Right cardiac atrium (tissue), 5 donors: ENCODE results near the gene PGBD1. TPM values are rescaled to one million over a fixed set of nuclear protein-coding genes. Genes with fewer than 3 reads are reported as not detected.
A peak's percentile ranks its signal among the peaks of the same experiment; 100 is the strongest.
"Not testable (repeated sequence)": the region's sequence is repeated elsewhere in the genome, so short reads cannot be mapped to it uniquely, and the experiment has no call there.

Experiments used
- ATAC-seq, 2 donors: fragments of 200-7000 bp; cut with Tn5 transposase; one replicate each; pipeline versions ENCODE4 v1.8.0 to v1.9.1; 2020; ENCODE audit warnings: moderate library complexity in 2 of 2, mild to moderate bottlenecking in 1 of 2
- DNase-seq, 3 donors: peaks; one replicate each; pipeline ENCODE4 v3.0.0-alpha.2; 2020
- H3K27ac ChIP-seq: one replicate; pipeline ENCODE4 v1.5.1; 2013; ENCODE audit warnings: mild to moderate bottlenecking, low read length, control low read depth, moderate library complexity
- H3K27me3 ChIP-seq: one replicate; pipeline ENCODE4 v1.6.1; 2013; ENCODE audit not compliant: control insufficient read depth, insufficient read depth
- H3K4me1 ChIP-seq: one replicate; pipeline ENCODE4 v1.6.1; 2013; ENCODE audit warnings: low read length; ENCODE audit not compliant: control insufficient read depth, insufficient read depth
- H3K4me3 ChIP-seq: one replicate; pipeline ENCODE4 v1.5.1; 2013; ENCODE audit warnings: low read length, control low read depth
- H3K9me3 ChIP-seq: one replicate; pipeline ENCODE4 v1.6.1; 2013; ENCODE audit warnings: low read length; ENCODE audit not compliant: control insufficient read depth
- WGBS: extraction: QIAGEN DNeasy Blood & Tissue Kit; methylation state at CpG from one replicate; pipeline ENCODE4 v1.1.7; 2013; 5-methylcytosine and 5-hydroxymethylcytosine counted together
- intact Hi-C, 4 donors: fragments of 100-400 bp; cut with DNase I; formaldehyde crosslinking; loops; one replicate each; pipeline versions ENCODE4 v1.11.0 to v1.14.0; 2022 to 2023
- polyA plus RNA-seq: library from polyadenylated mRNA; stranded (reverse); fragments of 200-250 nt; gene quantifications from one replicate; pipeline ENCODE4 v1.2.3, GENCODE V29; 2013
- total RNA-seq, 4 donors: library from RNA; stranded (reverse); fragmentation: NEBNext Ultra II Directional; extraction: Animal tissue kit (Norgen Biotek cat#: 25700); gene quantifications; one replicate each; pipeline ENCODE4 v1.2.1, GENCODE V29; 2021
- donor health status: healthy with polysubstance abuse.
- donor health status: DM: no; HTN: yes; CAD: no.
- donor health status: DM: no; HTN: no; CAD: no.
- donor health status: DM: no; HTN: yes; CAD: no; lungs with severe emphysema.
- donor health status: DM: yes; HTN: yes; CAD: no.

Gene PGBD1
- total and polyA plus RNA-seq, 5 donors, result 2.3 to 3.6 (median 3.2) TPM

DNA sequence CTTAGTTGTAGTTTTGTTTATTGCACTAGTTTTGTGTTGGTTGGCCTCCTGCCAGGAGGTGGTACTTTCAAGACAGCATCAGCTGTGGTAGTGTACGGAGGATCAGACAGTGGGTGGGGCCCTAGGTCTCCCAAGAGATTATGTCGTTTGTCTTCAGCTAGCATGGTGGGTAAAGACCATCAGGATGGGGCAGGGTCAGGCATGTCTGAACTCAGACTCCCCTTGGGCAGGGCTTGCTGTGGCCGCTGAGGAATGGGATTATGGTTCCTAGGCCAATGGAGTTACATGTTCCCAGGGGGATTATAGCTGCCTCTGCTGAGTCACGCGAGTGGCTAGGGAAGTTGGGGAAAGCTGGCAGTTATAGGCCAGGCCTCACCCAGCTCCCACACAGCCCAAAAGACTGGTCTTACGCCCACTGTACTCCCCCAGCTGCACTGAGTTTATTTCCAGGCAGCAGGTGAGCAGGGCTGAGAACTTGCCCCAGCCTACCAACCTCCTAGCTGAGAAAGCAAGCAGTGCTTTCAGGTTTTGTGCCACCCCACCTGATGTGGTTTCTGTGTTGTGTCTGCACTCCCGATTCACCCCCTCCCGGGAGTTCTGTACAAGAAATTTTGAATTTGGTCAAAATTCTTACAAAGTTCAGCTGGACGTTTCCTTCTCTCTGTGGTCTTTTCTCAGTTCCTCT, 29.9 kb downstream of the PGBD1 start:
- Histone ChIP-seq H3K4me1 (no peaks in the 10 kb centered on the region), H3K27me3 (no peaks in the 10 kb centered on the region), H3K4me3 (no peak overlapping the region), H3K27ac (no peak overlapping the region), H3K9me3 (no peaks in the 10 kb centered on the region)
- whole genome bisulfite sequencing, result 85% methylated on average over 9 of the region's 9 CpGs
- DNase-seq, result no peak
- intact Hi-C loops, result no loop called here
- ATAC-seq, result no peak

- ATAC-seq (no peak), DNase-seq (peak in 1 of 3 donors; percentile 48)
- Histone ChIP-seq H3K27ac (no peak overlapping the region), H3K27me3 (no peaks in the 10 kb centered on the region), H3K4me1 (no peaks in the 10 kb centered on the region), H3K9me3 (no peaks in the 10 kb centered on the region), H3K4me3 (no peak overlapping the region)
- intact Hi-C loops, result no loop called here
- WGBS, result 89% methylated on average over 23 of the region's 23 CpGs
Measured at GRCh38 chr6:28312939-28313338, 31.6 kb downstream of the PGBD1 start.

DNA sequence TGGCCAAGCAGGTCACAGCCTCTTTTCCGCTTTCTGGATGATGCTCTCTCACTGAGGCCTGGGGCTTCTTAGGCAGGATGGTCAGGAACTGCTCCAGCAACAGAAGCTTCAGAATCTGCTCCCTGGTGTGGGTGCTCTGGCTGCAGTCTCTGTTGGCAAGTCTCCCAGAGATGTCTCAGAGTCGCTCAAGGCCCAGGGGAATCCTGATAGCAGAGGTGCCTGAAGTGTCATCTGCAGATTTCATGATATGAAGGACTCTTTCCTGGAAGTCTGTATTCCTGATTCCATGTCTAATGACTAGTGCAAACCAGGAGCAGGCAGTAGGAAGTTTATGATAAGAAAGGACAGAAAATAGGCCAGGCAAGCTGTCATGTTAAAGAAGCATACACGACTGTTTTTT, 34.3 kb downstream of the PGBD1 start:
- Histone ChIP-seq H3K4me3 (no peak overlapping the region), H3K4me1 (no peaks in the 10 kb centered on the region), H3K9me3 (no peaks in the 10 kb centered on the region), H3K27ac (no peak overlapping the region), H3K27me3 (no peaks in the 10 kb centered on the region)
- WGBS, result 50% methylated on average over 3 of the region's 3 CpGs
- ATAC-seq (no peak), DNase-seq (no peak)
- intact Hi-C loops, result no loop called here

DNA sequence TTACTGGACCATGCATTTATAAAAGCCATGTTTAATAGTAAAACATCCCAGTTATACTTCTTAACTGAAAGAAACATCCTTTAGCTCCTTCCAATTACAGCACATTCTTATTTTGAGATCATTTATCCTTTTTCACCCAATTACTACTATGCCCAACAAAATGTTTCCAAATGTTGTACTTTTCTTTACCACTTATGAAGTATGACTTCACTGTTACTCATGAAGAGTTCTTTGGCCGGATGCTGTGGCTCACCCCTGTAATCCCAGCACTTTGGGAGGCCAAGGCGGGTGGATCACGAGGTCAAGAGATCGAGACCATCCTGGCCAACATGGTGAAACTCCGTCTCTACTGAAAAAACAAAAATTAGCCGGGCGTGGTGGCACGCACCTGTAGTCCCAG, 36.5 kb downstream of the PGBD1 start:
- WGBS, result 94% methylated on average over 8 of the region's 8 CpGs
- H3K9me3 ChIP-seq, H3K27me3 ChIP-seq, intact Hi-C loops, ATAC-seq, H3K4me3 ChIP-seq, H3K27ac ChIP-seq, DNase-seq, H3K4me1 ChIP-seq: not testable (repeated sequence)

GRCh38 chr6:28322661-28323060, 41.3 kb downstream of the PGBD1 start:
- intact Hi-C loops, result no loop called here
- DNase-seq (no peak), ATAC-seq (no peak)
- no peak overlapping the region for H3K4me3 ChIP-seq
- H3K27ac ChIP-seq, result no peak overlapping the region
- H3K27me3 ChIP-seq, result no peaks in the 10 kb centered on the region
- WGBS, result 92% methylated on average over 3 of the region's 3 CpGs
- H3K9me3 ChIP-seq, result peaks cover 10% of the 10 kb centered on the region
- H3K4me1 ChIP-seq, result no peaks in the 10 kb centered on the region

DNA sequence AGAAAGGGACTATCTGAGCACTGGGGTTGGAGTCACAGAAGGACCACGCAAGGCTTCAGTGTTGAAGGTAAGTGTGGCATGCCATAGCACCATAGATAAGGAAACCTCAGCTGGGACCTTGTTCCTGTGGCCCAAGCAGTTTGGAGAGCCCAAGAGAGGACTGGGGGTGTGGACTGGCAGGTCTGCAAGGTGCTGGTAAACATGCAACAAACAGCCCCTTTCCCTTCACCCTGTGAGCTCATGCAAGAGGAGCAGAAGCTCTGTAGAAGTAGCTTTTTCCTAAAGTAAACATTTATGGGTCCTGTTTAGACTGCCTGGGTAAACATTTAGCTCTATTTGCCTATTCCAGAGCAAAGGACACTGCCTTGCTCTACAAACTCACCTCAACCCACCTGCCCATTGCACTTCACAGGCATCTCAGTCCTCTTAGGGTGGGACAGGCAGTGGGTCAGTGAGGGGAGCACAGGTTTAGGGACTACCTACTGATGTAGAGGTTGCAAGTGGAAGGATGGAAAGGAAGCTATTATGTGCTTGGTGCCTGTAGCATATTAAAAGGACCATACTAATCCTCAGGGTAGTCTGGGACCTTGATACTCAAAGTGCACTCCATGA, 42.5 kb downstream of the PGBD1 start:
- DNase-seq, result no peak
- Histone ChIP-seq H3K27me3 (no peaks in the 10 kb centered on the region), H3K27ac (no peak overlapping the region), H3K4me1 (no peaks in the 10 kb centered on the region), H3K9me3 (peaks cover 10% of the 10 kb centered on the region), H3K4me3 (no peak overlapping the region)
- ATAC-seq, result no peak
- WGBS, result 93% methylated on average over 1 of the region's 1 CpG
- intact Hi-C loops, result no loop called here

DNA sequence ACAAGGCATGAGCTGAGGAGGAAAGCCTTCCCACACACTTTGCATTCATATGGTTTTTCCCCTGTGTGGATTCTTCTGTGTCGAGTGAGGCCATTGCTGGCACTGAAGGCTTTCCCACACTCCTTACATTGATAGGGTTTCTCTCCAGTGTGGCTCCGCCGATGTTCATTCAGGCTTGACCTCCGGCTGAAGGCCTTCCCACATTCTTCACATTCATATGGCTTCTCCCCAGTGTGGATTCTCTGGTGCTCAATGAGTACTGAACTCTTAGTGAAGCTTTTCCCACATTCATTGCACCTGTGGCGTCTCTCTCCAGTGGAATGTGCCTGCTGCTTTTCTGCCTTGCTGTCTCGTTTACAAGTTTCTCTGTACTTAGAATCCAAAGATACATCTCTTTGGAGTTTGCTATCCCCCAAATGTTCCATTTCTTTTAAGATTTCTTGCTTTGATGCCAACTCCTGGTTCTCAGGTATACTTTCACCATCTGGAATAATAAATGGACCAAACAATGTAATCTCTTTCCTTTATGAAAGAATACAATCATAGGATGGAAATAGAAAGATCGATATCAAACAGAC, 45.1 kb downstream of the PGBD1 start:
- Histone ChIP-seq H3K4me1 (no peaks in the 10 kb centered on the region), H3K9me3 (peaks cover 10% of the 10 kb centered on the region), H3K4me3 (no peak overlapping the region), H3K27ac (no peak overlapping the region), H3K27me3 (no peaks in the 10 kb centered on the region)
- DNase-seq (no peak), ATAC-seq (no peak)
- intact Hi-C loops, result no loop called here
- 96% methylated on average over 7 of the region's 7 CpGs for WGBS

DNA sequence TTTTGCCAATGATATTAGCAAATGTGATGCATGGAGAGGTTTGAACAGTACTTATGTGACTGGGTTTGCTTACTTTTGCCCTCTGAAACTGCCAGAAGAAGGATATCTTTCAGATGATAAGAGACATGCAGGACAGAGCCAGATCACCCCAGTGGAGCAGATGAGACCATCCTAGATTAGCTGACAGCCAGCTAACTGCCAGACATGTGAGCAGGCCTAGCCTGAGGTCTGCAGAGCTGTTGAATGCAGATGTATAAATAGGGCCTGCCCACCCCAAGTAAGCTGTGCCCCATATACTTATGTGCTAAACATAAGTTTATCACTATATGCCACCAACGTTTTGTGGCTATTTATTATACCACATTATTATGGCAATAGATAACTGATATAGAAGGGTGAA, 48.7 kb downstream of the PGBD1 start:
- intact Hi-C loops, result no loop called here
- H3K4me3 ChIP-seq, result no peak overlapping the region
- H3K27me3 ChIP-seq, result no peaks in the 10 kb centered on the region
- H3K9me3 ChIP-seq, result peaks cover 10% of the 10 kb centered on the region
- H3K4me1 ChIP-seq, result no peaks in the 10 kb centered on the region
- 32% methylated on average over 1 of the region's 1 CpG for WGBS
- no peak overlapping the region for H3K27ac ChIP-seq
- DNase-seq (no peak), ATAC-seq (no peak)

GRCh38 chr6:28333047-28333446, 51.7 kb downstream of the PGBD1 start:
- ATAC-seq (no peak), DNase-seq (no peak)
- H3K27ac ChIP-seq, result no peak overlapping the region
- intact Hi-C loops, result no loop called here
- H3K4me3 ChIP-seq, result no peak overlapping the region
- no peaks in the 10 kb centered on the region for H3K9me3 ChIP-seq
- WGBS, result 94% methylated on average over 2 of the region's 2 CpGs
- peaks cover 2% of the 10 kb centered on the region for H3K4me1 ChIP-seq
- H3K27me3 ChIP-seq, result no peaks in the 10 kb centered on the region

- Histone ChIP-seq H3K27me3 (no peaks in the 10 kb centered on the region), H3K4me1 (peaks cover 2% of the 10 kb centered on the region), H3K9me3 (no peaks in the 10 kb centered on the region), H3K27ac (no peak overlapping the region), H3K4me3 (no peak overlapping the region)
- ATAC-seq (no peak), DNase-seq (no peak)
- intact Hi-C loops, result no loop called here
- WGBS, result 86% methylated on average over 1 of the region's 1 CpG
Measured at GRCh38 chr6:28333599-28334018, 52.2 kb downstream of the PGBD1 start.

GRCh38 chr6:28334286-28335039, 53.1 kb downstream of the PGBD1 start:
- no peaks in the 10 kb centered on the region for H3K27me3 ChIP-seq
- H3K9me3 ChIP-seq, result no peaks in the 10 kb centered on the region
- DNase-seq (no peak), ATAC-seq (no peak)
- intact Hi-C loops, result no loop called here
- peaks cover 2% of the 10 kb centered on the region for H3K4me1 ChIP-seq
- WGBS, result 88% methylated on average over 7 of the region's 7 CpGs
- H3K4me3 ChIP-seq, result peak overlapping the region; percentile 46
- peak overlapping the region; percentile 92 for H3K27ac ChIP-seq
